ENCODE measurements around the gene UNC5C. TPM values are rescaled to one million over a fixed set of nuclear protein-coding genes. Genes with fewer than 3 reads are reported as not detected.

The UNC5C gene
- total RNA-seq, 1 donor from 2014 or later: 0.97 TPM

DNA sequence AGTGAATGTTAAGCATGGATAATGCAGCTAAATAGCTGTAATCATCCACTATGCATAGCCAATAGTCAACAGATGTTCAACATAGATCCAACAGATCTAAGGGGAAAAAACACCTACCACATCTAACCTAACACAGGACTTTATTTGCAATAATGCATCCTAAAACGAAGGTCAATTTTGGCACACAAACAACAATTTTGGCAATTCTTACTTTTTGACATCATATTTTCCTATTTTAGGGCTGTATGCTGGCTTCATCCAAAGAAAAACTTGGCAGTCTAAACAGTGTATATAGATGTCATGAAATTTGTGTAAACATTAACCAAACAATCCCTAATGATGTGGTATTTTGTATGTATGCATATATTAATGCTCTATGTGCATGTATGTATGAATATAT is 33.2 kb downstream of the UNC5C start:
- Mint-ChIP-seq H3K36me3 (ENCODE audit: low read depth, unreplicated experiment) (no peaks in the 10 kb centered on the region), H3K4me1 (ENCODE audit: unreplicated experiment) (no peaks in the 10 kb centered on the region), H3K9me3 (ENCODE audit: unreplicated experiment) (no peaks in the 10 kb centered on the region), H3K27ac (ENCODE audit: unreplicated experiment) (no peak overlapping the region), H3K27me3 (ENCODE audit: unreplicated experiment) (no peaks in the 10 kb centered on the region), H3K4me3 (ENCODE audit: unreplicated experiment) (no peak overlapping the region)
- no peak for DNase-seq (ENCODE audit: low spot score)
- TF ChIP-seq, protein P1, sequence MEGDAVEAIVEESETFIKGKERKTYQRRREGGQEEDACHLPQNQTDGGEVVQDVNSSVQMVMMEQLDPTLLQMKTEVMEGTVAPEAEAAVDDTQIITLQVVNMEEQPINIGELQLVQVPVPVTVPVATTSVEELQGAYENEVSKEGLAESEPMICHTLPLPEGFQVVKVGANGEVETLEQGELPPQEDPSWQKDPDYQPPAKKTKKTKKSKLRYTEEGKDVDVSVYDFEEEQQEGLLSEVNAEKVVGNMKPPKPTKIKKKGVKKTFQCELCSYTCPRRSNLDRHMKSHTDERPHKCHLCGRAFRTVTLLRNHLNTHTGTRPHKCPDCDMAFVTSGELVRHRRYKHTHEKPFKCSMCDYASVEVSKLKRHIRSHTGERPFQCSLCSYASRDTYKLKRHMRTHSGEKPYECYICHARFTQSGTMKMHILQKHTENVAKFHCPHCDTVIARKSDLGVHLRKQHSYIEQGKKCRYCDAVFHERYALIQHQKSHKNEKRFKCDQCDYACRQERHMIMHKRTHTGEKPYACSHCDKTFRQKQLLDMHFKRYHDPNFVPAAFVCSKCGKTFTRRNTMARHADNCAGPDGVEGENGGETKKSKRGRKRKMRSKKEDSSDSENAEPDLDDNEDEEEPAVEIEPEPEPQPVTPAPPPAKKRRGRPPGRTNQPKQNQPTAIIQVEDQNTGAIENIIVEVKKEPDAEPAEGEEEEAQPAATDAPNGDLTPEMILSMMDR (IDR thresholded peaks at IDR 0.05; ENCODE audit: unreplicated experiment): no peak

DNA sequence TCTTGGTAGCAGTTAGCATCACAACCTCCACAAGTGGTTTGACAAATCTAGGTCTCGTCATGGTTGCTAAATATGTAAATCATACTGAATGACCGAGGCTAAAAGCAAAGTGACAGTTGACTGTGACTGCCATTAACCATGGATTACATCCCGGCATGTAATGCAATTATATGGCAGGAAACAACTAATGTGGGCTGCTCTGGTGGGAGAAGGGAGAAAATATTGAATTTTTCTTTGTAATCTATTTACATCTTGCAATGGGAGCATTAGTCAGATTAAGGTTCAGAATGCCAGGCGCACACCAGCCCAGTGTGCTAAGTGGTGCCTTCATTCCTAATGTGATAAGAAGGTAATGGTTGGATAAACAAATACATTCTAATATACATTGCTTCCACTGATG is 35.8 kb downstream of the UNC5C start:
- H3K4me1 Mint-ChIP-seq (ENCODE audit: unreplicated experiment): no peaks in the 10 kb centered on the region
- TF ChIP-seq, protein P1 (IDR thresholded peaks at IDR 0.05; ENCODE audit: unreplicated experiment): no peak
- no peaks in the 10 kb centered on the region for H3K9me3 Mint-ChIP-seq (ENCODE audit: unreplicated experiment)
- DNase-seq (ENCODE audit: low spot score): no peak
- no peak overlapping the region for H3K4me3 Mint-ChIP-seq (ENCODE audit: unreplicated experiment)
- no peaks in the 10 kb centered on the region for H3K27me3 Mint-ChIP-seq (ENCODE audit: unreplicated experiment)
- no peak overlapping the region for H3K27ac Mint-ChIP-seq (ENCODE audit: unreplicated experiment)
- no peaks in the 10 kb centered on the region for H3K36me3 Mint-ChIP-seq (ENCODE audit: low read depth, unreplicated experiment)

DNA sequence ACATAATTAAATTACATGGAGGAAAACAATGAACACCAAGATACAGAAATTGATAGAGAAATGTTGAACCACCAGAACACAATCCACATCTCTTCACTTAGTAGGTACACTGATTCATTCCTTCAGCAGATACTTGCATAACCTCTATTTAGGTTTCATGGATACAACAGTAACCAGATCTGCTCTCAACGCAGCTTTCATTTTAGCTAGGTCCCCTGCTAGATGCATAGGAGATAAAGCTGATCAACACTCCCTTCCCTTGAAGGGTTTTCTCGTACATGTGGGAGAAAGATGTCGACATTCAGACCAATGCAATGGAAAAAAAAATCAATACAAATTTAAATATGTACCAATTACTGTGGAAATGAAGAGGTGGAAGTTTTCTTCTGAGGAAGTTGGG is 37.3 kb downstream of the UNC5C start:
- DNase-seq (ENCODE audit: low spot score): no peak
- Mint-ChIP-seq H3K4me3 (ENCODE audit: unreplicated experiment) (no peak overlapping the region), H3K36me3 (ENCODE audit: low read depth, unreplicated experiment) (no peaks in the 10 kb centered on the region), H3K27me3 (ENCODE audit: unreplicated experiment) (no peaks in the 10 kb centered on the region), H3K4me1 (ENCODE audit: unreplicated experiment) (no peaks in the 10 kb centered on the region), H3K27ac (ENCODE audit: unreplicated experiment) (no peak overlapping the region), H3K9me3 (ENCODE audit: unreplicated experiment) (no peaks in the 10 kb centered on the region)
- TF ChIP-seq, protein P1 (IDR thresholded peaks at IDR 0.05; ENCODE audit: unreplicated experiment): no peak

DNA sequence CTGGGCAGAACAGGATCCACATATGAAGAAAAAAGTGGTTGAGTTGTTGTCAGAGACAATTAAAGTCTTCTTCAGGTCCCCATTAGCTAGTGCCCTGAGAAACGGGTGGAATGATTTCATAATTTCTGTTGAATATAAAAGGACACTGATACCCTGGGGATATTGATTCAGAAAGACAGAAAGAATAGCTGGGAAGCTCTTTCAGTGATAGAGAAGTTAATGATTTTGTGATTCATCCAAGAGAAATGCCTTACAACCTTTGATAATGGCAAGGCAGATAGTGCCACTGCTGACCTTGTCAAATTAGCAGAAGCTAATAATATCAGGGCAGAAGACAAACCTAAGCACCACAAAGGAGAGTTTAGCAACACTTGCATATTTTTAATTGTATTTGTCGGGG is 37.9 kb downstream of the UNC5C start:
- TF ChIP-seq, protein P1 (IDR thresholded peaks at IDR 0.05; ENCODE audit: unreplicated experiment): no peak
- no peak overlapping the region for H3K27ac Mint-ChIP-seq (ENCODE audit: unreplicated experiment)
- H3K9me3 Mint-ChIP-seq (ENCODE audit: unreplicated experiment): no peaks in the 10 kb centered on the region
- H3K4me3 Mint-ChIP-seq (ENCODE audit: unreplicated experiment): no peak overlapping the region
- DNase-seq (ENCODE audit: low spot score): no peak
- H3K4me1 Mint-ChIP-seq (ENCODE audit: unreplicated experiment): no peaks in the 10 kb centered on the region
- no peaks in the 10 kb centered on the region for H3K27me3 Mint-ChIP-seq (ENCODE audit: unreplicated experiment)
- no peaks in the 10 kb centered on the region for H3K36me3 Mint-ChIP-seq (ENCODE audit: low read depth, unreplicated experiment)

DNA sequence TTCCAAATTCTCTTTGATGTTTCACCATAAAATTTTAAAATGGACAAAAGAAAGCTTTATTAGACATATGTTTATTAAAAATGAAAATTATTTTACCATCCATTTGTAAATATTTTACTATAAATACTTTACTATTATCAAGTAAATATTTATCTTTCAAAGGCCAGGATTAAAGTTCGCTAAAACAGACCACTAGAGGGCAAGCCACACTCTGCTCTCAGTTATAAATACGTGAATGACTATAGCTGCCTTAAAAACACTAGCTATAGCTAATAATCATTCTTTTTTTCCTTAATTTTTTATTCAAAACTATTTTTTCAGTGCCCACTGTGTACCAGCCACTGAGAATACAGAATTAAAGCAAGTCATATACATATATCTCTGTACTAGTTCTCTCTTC is 38.6 kb downstream of the UNC5C start:
- Mint-ChIP-seq H3K27me3 (ENCODE audit: unreplicated experiment) (no peaks in the 10 kb centered on the region), H3K4me3 (ENCODE audit: unreplicated experiment) (no peak overlapping the region), H3K9me3 (ENCODE audit: unreplicated experiment) (no peaks in the 10 kb centered on the region), H3K4me1 (ENCODE audit: unreplicated experiment) (no peaks in the 10 kb centered on the region), H3K27ac (ENCODE audit: unreplicated experiment) (no peak overlapping the region), H3K36me3 (ENCODE audit: low read depth, unreplicated experiment) (no peaks in the 10 kb centered on the region)
- TF ChIP-seq, protein P1 (IDR thresholded peaks at IDR 0.05; ENCODE audit: unreplicated experiment): peak; percentile 78
- no peak for DNase-seq (ENCODE audit: low spot score)
